OCI-LY7 (cell line): ENCODE data around the gene SEC14L1. TPM values are rescaled to one million over a fixed set of nuclear protein-coding genes. Genes with fewer than 3 reads are reported as not detected.
A peak's percentile ranks its signal among the peaks of the same experiment; 100 is the strongest.

Experiments
- BruUV-seq: library from RNA; stranded (reverse); fragments of 400-500 nt; replicated peaks from 2 replicates; lab custom pipeline; 2021; lab: Mats Ljungman, UMichigan
- CTCF ChIA-PET: fragments of 300-600 bp; sonication (Branson Sonifier 250); formaldehyde crosslinking; loops from one replicate; lab custom pipeline; 2022; ENCODE audit warnings: antibody characterized with exemption; ENCODE audit not compliant: unreplicated experiment; lab: Charles Lee
- POLR2A ChIA-PET: fragments of 300-600 bp; sonication (Branson Sonifier 250); formaldehyde crosslinking; loops from one replicate; lab custom pipeline; 2022; ENCODE audit warnings: antibody characterized with exemption; lab: Charles Lee
- DNase-seq: peaks from one replicate; pipeline ENCODE4 v3.0.0-alpha.2; 2015; ENCODE audit warnings: low spot score
- H2AFZ ChIP-seq: fragments of 200-600 bp; sonication (generic), shearing (Covaris generic); 2 replicates; pipeline ENCODE4 v1.6.1; 2014; ENCODE audit warnings: mild to moderate bottlenecking, antibody characterized with exemption, low read length, moderate library complexity
- H3K27ac ChIP-seq: fragments of 200-600 bp; sonication (generic); 2 replicates; pipeline ENCODE4 v1.5.1; 2014; ENCODE audit warnings: mixed run types, low read depth, mild to moderate bottlenecking, moderate library complexity, low read length, inconsistent platforms; ENCODE audit not compliant: poor library complexity, severe bottlenecking
- H3K36me3 ChIP-seq: fragments of 200-600 bp; sonication (generic); 2 replicates; pipeline ENCODE4 v1.6.1; 2014; ENCODE audit warnings: mild to moderate bottlenecking, antibody characterized with exemption, low read length, moderate library complexity, mixed read lengths; ENCODE audit not compliant: insufficient read depth
- H3K4me1 ChIP-seq: fragments of 200-600 bp; sonication (generic); 2 replicates; pipeline ENCODE4 v1.5.1; 2014; ENCODE audit warnings: mild to moderate bottlenecking, low read length; ENCODE audit not compliant: insufficient read depth, poor library complexity, severe bottlenecking
- H3K4me2 ChIP-seq: fragments of 200-600 bp; sonication (generic); 2 replicates; pipeline ENCODE4 v1.6.1; 2014; ENCODE audit warnings: mild to moderate bottlenecking, low read length
- H3K4me3 ChIP-seq: fragments of 200-600 bp; sonication (generic); 2 replicates; pipeline ENCODE4 v1.5.1; 2014; ENCODE audit warnings: mild to moderate bottlenecking, low read depth, low read length; ENCODE audit not compliant: poor library complexity, severe bottlenecking
- H3K79me2 ChIP-seq: fragments of 200-600 bp; sonication (generic); 2 replicates; pipeline ENCODE4 v1.6.1; 2016; ENCODE audit warnings: low read depth, mild to moderate bottlenecking, low read length, moderate library complexity, mixed read lengths; ENCODE audit not compliant: insufficient read depth
- H3K9me2 ChIP-seq: fragments of 200-600 bp; sonication (generic); 2 replicates; pipeline ENCODE4 v1.6.1; 2016; ENCODE audit warnings: mild to moderate bottlenecking, low read length, mixed read lengths; ENCODE audit not compliant: insufficient read depth
- H3K9me3 ChIP-seq: fragments of 200-600 bp; sonication (generic); 2 replicates; pipeline ENCODE4 v1.6.1; 2014; ENCODE audit warnings: mild to moderate bottlenecking, mixed run types, low read length, mixed read lengths
- H4K20me1 ChIP-seq: fragments of 200-600 bp; sonication (generic); 2 replicates; pipeline ENCODE4 v1.6.1; 2014; ENCODE audit warnings: mild to moderate bottlenecking, antibody characterized with exemption, low read length, moderate library complexity, mixed read lengths; ENCODE audit not compliant: insufficient read depth
- EZH2phosphoT487 ChIP-seq: fragments of 200-600 bp; sonication (generic); IDR thresholded peaks from 2 replicates; pipeline ENCODE4 v1.6.1; 2018; ENCODE audit warnings: low read depth, borderline replicate concordance, mild to moderate bottlenecking, mixed run types, antibody characterized with exemption, low read length, moderate library complexity, mixed read lengths
- intact Hi-C: fragments of 100-400 bp; cut with micrococcal nuclease; formaldehyde crosslinking; loops from one replicate; pipeline ENCODE4 v1.10.0; 2022; ENCODE audit not compliant: unreplicated experiment
- total RNA-seq, 2 experiments: library from RNA; depleted of rRNA in 1 of 2; stranded (reverse); fragments of >200 nt in 1 of 2; shearing (Covaris generic) in 1 of 2; gene quantifications; 2 replicates each; pipeline ENCODE4 v1.2.3, GENCODE V29; 2014 to 2022
- TF ChIP-seq, protein P1 (sequence below): fragments of 200-600 bp; sonication (generic); conservative IDR thresholded peaks from 2 replicates; pipeline ENCODE4 v1.5.1; 2014; ENCODE audit warnings: mild to moderate bottlenecking, antibody characterized with exemption, low read length, moderate library complexity, mixed read lengths

SEC14L1 gene
- total RNA-seq, 2 experiments from 2014 or later: 137 to 227 TPM

DNA sequence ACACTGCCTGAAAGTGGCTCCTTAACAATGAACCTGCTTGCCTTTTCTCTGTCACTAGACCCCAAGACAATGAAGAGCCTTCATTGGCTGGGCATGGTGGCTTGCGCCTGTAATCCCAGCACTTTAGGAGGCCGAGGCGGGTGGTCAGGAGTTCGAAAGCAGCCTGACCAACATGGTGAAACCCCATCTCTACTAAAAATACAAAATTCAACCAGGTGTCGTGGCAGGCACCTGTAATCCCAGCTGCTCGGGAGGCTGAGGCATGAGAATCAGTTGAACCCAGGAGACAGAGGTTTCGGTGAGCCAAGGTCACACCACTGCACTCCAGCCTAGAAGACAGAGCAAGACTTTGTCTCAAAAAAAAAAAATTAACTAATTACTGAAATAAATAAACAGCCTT lies 45.3 kb upstream of the SEC14L1 start:
- Histone ChIP-seq H3K27ac (peak overlapping the region; percentile 12), H3K4me3 (no peak overlapping the region), H3K4me2 (no peak overlapping the region), H4K20me1 (peaks cover 20% of the 10 kb centered on the region; the same call in 1 of the 2 replicates), H3K79me2 (peaks cover 19% of the 10 kb centered on the region), H3K9me3 (no peaks in the 10 kb centered on the region), H2AFZ (no peak overlapping the region), H3K4me1 (peaks cover 24% of the 10 kb centered on the region), H3K36me3 (peaks cover 96% of the 10 kb centered on the region), H3K9me2 (no peaks in the 10 kb centered on the region)
- no peak for DNase-seq
- BruUV-seq: no TSS peak
- ChIA-PET CTCF (interaction anchor here (0.6 kb wide), 1 partner anchor 346 kb away, joined by 4 read pairs; no protein-coding TSS in a partner anchor), POLR2A (interaction anchor here (0.6 kb wide), 1 partner anchor 49 kb away, joined by 5 read pairs; no protein-coding TSS in a partner anchor)
- intact Hi-C loops: no loop called here
- TF ChIP-seq, protein P1, sequence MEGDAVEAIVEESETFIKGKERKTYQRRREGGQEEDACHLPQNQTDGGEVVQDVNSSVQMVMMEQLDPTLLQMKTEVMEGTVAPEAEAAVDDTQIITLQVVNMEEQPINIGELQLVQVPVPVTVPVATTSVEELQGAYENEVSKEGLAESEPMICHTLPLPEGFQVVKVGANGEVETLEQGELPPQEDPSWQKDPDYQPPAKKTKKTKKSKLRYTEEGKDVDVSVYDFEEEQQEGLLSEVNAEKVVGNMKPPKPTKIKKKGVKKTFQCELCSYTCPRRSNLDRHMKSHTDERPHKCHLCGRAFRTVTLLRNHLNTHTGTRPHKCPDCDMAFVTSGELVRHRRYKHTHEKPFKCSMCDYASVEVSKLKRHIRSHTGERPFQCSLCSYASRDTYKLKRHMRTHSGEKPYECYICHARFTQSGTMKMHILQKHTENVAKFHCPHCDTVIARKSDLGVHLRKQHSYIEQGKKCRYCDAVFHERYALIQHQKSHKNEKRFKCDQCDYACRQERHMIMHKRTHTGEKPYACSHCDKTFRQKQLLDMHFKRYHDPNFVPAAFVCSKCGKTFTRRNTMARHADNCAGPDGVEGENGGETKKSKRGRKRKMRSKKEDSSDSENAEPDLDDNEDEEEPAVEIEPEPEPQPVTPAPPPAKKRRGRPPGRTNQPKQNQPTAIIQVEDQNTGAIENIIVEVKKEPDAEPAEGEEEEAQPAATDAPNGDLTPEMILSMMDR: no peak
- no peak for TF ChIP-seq EZH2phosphoT487

DNA sequence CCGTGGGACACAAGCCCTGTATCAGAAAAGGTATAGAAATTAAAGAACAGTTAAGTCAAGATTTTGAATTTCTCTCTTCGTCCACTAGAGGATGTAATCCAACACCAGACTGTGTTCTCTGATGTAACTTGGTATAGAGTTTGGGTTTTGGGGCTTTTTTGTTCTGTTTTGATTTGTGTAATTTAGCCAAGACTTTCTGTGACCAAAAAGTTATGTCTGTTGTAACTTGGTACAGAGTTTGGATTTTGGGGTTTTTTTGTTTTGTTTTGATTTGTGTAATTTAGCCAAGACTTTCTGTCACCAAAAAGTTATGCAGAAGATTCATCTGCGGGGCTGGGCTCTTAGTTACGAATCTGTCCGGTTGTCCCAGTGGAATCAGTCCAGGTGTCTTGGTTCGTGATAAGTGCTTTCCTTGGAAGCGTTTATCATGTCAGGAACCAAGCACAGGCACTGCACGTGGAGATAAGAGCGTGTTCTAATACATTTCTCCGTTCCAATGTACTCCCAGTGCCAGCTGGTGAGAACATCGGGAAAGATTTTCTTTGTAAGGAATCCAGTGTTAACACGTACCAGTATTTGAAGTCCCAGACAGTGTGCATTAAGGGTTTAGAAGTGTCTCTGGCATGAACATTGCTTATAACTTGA lies 44.1 kb upstream of the SEC14L1 start:
- DNase-seq: peak; percentile 72

More for the DNA sequence above, 44.1 kb upstream of the SEC14L1 start:
- H3K9me2 ChIP-seq: no peaks in the 10 kb centered on the region
- H3K27ac ChIP-seq: no peak overlapping the region
- BruUV-seq: no TSS peak
- intact Hi-C loops: loop anchor here (1.0 to 2.0 kb wide), 2 partner anchors 50 to 151 kb away; no protein-coding TSS in a partner anchor
- ChIA-PET CTCF (interaction anchor here (0.5 kb wide), 1 partner anchor 1031 kb away, joined by 3 read pairs; no protein-coding TSS in a partner anchor), POLR2A (no interaction called here)
- peaks cover 14% of the 10 kb centered on the region for H3K4me1 ChIP-seq
- no peak overlapping the region for H2AFZ ChIP-seq
- peaks cover 20% of the 10 kb centered on the region for H4K20me1 ChIP-seq
- no peak overlapping the region for H3K4me2 ChIP-seq
- peaks cover 7% of the 10 kb centered on the region; the same call in 1 of the 2 replicates for H3K79me2 ChIP-seq
- H3K4me3 ChIP-seq: no peak overlapping the region
- H3K36me3 ChIP-seq: peaks cover 95% of the 10 kb centered on the region
- no peaks in the 10 kb centered on the region for H3K9me3 ChIP-seq
- TF ChIP-seq EZH2phosphoT487: no peak
- TF ChIP-seq, protein P1: peak; percentile 96
